Liver (tissue), 3 donors: ENCODE data around the gene SCN9A.

Experiments used
- CTCF ChIP-seq: fragments of 150-350 bp; IDR thresholded peaks from 2 replicates; pipeline ENCODE4 v1.5.1; 2017; ENCODE audit warnings: improper control_type of control experiment, low read depth, low read length; ENCODE audit not compliant: missing input control
- FOXA2 ChIP-seq: IDR thresholded peaks from 2 replicates; pipeline ENCODE4 v1.6.1; 2016; ENCODE audit warnings: antibody characterized with exemption
- RAD21 ChIP-seq, 2 donors: IDR thresholded peaks; 2 replicates each; pipeline ENCODE4 v1.6.1; 2016; ENCODE audit warnings: antibody characterized with exemption in 2 of 2, mild to moderate bottlenecking in 2 of 2
- REST ChIP-seq: IDR thresholded peaks from 2 replicates; pipeline ENCODE4 v1.6.1; 2016; ENCODE audit warnings: antibody characterized with exemption, mild to moderate bottlenecking
- donor health status: healthy.
- donor health status: healthy.

- TF ChIP-seq RAD21 (IDR thresholded peaks at IDR 0.05) (no peak), CTCF (no peak), REST (no peak), FOXA2 (no peak)
Observed at GRCh38 chr2:166282154-166282553, 93.6 kb downstream of the SCN9A start.
